GM08714 (cell line): ENCODE measurements around the gene SPPL3.
"Not testable (repeated sequence)": the region's sequence is repeated elsewhere in the genome, so short reads cannot be mapped to it uniquely, and the experiment has no call there.

Experiments used
- H3K4me3 ChIP-seq: fragments of 200-500 bp; sonication (Bioruptor generic); 2 replicates; pipeline ENCODE4 v1.5.1; 2014; ENCODE audit warnings: mild to moderate bottlenecking, low read length, inconsistent platforms
- ZNF274 ChIP-seq: IDR thresholded peaks from 2 replicates; pipeline ENCODE4 v1.6.1; 2012; ENCODE audit warnings: mild to moderate bottlenecking, low read depth, low read length

SPPL3 gene

DNA sequence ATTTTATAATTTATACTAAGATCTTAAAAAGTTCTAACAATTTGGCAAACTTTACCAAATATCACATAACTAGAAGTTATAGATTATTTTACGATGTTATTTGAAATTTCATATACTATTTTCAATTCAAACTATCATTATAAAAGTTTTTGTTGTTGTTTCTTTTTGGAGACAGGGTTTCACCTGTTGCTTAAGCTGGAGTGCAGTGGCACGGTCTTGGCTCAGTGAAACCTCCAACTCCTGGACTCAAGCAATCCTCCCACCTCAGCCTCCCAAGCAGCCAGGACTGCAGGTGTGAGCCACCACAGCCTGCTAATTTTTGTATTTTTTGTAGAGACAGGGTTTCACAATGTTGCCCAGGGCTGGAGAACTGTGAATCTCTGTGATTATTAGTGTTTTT lies 87.8 kb downstream of the SPPL3 start:
- no peak overlapping the region for H3K4me3 ChIP-seq
- no peak for TF ChIP-seq ZNF274

DNA sequence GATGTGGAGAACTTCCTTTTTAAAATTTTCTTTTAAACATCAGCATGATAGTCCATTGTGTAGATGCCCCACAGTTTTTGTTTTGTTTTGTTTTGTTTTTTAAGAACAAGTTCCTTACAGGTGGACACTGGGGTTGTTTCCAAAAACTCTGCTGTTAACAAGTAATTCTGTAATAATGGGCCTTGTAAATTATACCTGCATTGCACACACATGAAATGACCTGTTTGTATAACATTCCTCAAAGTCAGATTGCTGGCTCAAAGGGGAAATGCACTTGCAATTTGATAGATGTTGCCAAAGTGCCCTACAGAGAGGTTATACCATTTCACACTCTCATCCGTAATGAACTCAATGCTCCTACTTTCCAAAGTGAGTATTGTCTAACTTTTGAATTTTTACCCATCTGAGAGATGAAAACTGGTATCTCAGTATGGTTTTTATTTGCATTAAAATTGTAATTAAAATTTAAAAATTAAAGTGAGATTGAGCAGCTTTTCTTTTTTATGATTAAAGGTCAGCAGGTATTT lies 89.2 kb downstream of the SPPL3 start:
- no peak for TF ChIP-seq ZNF274
- H3K4me3 ChIP-seq = no peak overlapping the region

- no peak for TF ChIP-seq ZNF274
- H3K4me3 ChIP-seq = no peak overlapping the region
Observed at GRCh38 chr12:120814203-120814902, 89.8 kb downstream of the SPPL3 start.

DNA sequence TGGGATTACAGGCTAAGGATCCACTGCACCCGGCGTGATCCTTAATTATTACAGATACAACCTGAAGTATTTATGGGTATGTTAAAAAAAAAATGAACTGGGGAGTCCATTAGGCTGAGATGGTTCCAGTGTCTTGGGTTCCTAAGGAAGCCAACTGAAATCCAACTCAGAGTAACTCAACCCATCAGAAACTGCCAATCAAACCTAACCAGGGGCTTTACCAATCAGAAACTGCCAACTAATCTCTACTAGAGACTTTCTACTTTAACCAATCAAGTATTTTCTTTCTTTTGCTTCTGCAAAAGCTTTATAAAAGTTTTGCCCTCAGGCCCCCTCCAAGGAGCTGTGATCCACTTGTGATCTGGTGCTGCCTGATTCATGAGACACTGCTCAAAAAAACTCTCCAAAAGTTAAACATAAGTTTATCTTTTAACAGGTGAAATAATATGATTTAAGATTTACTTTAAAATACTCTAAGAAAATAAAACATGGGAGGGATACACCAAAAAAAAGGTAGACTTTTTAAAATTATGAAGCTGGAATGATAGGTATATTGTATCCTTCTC lies 90.5 kb downstream of the SPPL3 start:
- no peak for TF ChIP-seq ZNF274
- no peak overlapping the region for H3K4me3 ChIP-seq

DNA sequence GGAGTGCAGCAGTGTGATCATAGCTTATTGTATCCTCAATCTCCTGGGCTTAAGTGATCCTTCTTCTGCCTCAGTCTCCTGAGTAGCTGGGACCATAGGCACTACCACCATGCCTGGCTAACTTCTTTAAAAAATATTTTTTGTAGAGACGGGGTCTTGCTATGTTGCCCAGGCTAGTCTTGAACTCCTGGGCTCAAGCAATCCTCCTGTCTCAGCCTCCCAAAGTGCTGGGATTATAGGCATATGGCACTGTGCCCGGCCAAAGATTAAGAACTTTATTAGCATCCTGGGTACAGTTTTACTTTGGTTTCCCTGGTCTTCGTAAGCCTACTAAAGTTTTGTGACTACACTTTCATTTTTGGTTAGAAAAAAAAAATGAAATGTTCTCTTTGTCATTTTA lies 94.1 kb downstream of the SPPL3 start:
- TF ChIP-seq ZNF274 = no peak
- H3K4me3 ChIP-seq = no peak overlapping the region

DNA sequence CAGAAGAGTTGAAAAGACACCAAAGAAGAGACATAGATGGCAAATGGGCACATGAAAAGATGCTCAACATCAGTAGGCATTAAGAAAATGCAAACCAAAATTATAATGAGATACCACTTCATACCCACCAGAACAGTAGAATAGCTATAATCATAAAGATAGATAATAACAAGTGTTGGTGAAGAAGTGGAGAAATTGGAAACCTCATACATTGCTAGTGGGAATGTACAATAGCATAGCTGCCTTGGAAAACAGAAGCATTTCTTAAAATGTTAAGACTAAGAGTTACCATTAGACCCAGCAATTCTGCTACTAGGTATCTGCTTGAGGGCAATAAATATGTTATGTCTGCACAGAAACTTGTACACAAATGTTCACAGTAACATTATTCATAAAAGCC lies 99.7 kb downstream of the SPPL3 start:
- no peak overlapping the region for H3K4me3 ChIP-seq
- TF ChIP-seq ZNF274 = no peak

- TF ChIP-seq ZNF274 = no peak
- no peak overlapping the region; the same call in 1 of the 2 replicates for H3K4me3 ChIP-seq
Observed at GRCh38 chr12:120801146-120801545, 103.0 kb downstream of the SPPL3 start.

- no peak for TF ChIP-seq ZNF274
- no peak overlapping the region for H3K4me3 ChIP-seq
Observed at GRCh38 chr12:120800665-120801064, 103.5 kb downstream of the SPPL3 start.

DNA sequence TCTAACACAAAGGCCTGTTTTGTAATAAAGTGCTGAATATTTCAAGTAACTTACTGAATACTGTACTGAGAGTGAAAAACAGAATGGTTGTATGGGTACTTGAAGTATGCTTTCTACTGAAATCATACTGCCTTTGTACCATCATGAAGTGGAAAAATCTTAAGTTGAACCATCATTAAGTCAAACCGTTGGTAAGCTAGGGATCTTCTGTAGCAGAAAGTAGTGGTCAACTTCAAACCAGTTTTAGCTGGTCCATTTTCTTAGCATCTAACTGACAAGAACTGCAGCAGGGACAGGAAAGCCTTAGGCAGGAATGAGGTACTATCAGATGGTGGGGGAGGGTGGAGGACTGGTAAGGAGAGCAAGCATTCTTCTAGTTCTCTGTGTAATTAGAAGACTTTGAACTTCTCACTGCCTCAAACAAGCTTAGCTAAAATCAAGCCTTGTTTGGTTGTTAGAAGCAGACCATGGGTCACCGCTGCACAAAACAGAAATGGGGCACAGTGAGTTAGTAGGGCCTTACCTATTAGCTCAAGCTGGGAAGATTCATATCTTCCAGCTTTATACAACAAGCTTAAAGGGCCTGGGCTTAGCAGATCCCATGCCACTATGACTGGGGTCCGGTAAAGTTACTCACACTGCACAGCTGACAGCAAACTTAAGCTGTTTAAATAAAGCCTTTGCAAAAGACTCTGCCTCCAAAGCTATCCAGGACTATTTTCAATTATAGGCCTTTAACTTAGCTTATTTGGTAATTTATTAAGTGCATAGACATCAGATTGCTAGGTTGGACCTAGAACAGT lies 104.7 kb downstream of the SPPL3 start:
- TF ChIP-seq ZNF274 = no peak
- peak overlapping the region; percentile 11; the same call in 1 of the 2 replicates for H3K4me3 ChIP-seq

DNA sequence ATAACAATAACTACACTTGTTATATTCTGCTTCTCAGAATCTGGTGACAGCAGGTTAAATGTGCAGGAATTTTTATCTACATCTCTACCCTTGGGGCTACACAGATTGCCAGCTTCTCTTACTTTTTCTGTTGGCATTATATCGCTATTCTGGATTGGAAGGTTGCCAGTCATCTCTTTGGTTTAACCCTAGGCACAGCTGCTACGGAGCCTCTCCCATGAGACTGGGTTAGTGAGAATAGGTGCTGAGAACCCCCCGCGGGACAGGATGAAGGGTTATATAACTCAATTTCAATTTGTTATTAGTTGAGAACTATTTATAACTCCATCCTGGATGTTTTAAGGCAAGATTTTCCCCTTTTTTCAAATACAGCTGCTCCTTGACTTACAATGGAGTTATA lies 105.5 kb downstream of the SPPL3 start:
- no peak for TF ChIP-seq ZNF274
- peak overlapping the region; percentile 53; the same call in 1 of the 2 replicates for H3K4me3 ChIP-seq

DNA sequence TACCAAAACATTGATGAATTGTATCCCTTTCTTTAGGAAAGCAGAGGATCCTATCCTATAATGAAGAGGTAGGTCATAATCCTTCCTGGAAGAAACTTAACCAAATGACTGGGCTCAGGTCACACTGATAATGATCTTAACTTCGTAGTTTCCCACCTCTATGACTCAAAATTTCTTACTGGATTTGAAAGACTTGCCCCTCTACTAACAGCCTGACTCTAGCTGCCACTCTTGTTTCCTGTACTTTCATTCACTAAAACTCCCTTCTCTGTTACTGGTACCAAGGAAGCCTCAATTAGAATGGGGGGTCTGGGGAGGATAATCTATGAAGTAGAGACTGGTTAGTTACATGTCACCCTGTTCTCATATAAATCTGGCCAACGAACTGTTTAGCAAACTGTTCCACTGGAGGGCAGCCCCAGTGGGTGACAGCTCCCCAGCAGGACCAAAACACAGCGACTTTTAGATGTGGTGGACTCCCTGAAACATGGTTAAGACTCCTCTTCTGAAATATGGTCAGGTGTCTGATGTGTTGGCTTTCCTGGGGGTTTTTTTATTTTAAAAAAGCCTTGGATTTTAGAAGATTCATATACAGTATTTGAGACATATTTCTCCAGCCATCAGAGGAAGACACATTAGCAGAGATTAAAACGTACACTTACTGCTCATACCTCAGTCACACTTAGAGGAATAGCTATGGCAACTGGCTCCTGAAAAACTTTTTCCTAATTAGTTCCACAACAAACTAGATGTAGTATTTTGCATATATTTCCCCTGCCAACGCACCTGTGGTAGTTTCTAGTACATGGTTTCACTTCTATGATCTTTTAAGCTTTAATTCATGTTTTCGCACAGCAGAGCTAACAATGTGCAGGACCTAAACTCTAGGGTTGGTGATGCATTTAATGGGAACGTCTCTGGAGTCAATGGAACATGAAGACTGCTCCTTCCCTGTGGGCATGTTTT lies 106.2 kb downstream of the SPPL3 start:
- TF ChIP-seq ZNF274 = no peak
- H3K4me3 ChIP-seq = peak overlapping the region; percentile 53; the same call in 1 of the 2 replicates

GRCh38 chr12:120795441-120796178 lies 108.5 kb downstream of the SPPL3 start:
- TF ChIP-seq ZNF274 = no peak
- no peak overlapping the region for H3K4me3 ChIP-seq

DNA sequence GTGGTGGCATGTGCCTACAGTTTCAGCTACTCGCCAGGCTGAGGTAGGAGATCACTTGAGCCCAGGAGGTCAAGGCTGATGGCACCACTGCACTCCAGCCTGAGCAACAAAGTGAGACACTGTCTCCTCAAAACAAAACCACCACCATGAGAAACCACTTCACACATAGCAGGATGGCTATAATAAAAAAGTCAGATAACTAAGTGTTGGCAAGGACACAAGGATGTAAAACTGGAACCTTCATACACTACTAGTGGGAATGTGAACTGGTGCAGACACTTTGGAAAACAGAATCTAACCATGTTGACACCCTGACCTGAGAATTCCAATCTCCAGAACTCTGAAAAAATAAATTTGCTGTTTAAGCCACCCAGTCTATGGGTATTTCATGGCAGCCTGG lies 110.8 kb downstream of the SPPL3 start:
- H3K4me3 ChIP-seq = no peak overlapping the region
- no peak for TF ChIP-seq ZNF274

GRCh38 chr12:120792456-120792855 lies 111.7 kb downstream of the SPPL3 start:
- H3K4me3 ChIP-seq = not testable (repeated sequence)
